Uterus (tissue), 2 donors: ENCODE measurements around the gene ACTR8.

Source experiments
- CTCF ChIP-seq, 4 experiments: fragments of 200-600 bp in 2 of 4; fragments of 450-650 bp in 2 of 4; sonication (generic) in 2 of 4; IDR thresholded peaks; one replicate each; pipeline ENCODE4 v1.5.1; 2016 to 2019; ENCODE audit warnings: antibody characterized with exemption in 4 of 4, mild to moderate bottlenecking in 2 of 4, moderate library complexity in 1 of 4
- POLR2A ChIP-seq, 2 donors: fragments of 450-650 bp; IDR thresholded peaks; one replicate each; pipeline ENCODE4 v1.6.1; 2016; ENCODE audit warnings: antibody characterized with exemption in 2 of 2, mild to moderate bottlenecking in 1 of 2, moderate library complexity in 1 of 2

GRCh38 chr3:53826048-53826447, 55.9 kb downstream of the ACTR8 start:
- no peak for TF ChIP-seq CTCF (IDR thresholded peaks at IDR 0.05)
- no peak for TF ChIP-seq POLR2A (IDR thresholded peaks at IDR 0.05)
